Breast epithelium (tissue), 3 donors: ENCODE data around the gene KIF1A.
"Not testable (repeated sequence)": the region's sequence is repeated elsewhere in the genome, so short reads cannot be mapped to it uniquely, and the experiment has no call there.

Source experiments
- POLR2A ChIP-seq: fragments of 450-650 bp; IDR thresholded peaks from one replicate; pipeline ENCODE4 v1.6.1; 2016; ENCODE audit warnings: antibody characterized with exemption, mild to moderate bottlenecking, moderate library complexity
- POLR2AphosphoS5 ChIP-seq, 3 donors: sonication (generic); formaldehyde crosslinking; IDR thresholded peaks; one replicate each; pipeline ENCODE4 v1.6.1; 2017; ENCODE audit warnings: antibody characterized with exemption in 3 of 3

DNA sequence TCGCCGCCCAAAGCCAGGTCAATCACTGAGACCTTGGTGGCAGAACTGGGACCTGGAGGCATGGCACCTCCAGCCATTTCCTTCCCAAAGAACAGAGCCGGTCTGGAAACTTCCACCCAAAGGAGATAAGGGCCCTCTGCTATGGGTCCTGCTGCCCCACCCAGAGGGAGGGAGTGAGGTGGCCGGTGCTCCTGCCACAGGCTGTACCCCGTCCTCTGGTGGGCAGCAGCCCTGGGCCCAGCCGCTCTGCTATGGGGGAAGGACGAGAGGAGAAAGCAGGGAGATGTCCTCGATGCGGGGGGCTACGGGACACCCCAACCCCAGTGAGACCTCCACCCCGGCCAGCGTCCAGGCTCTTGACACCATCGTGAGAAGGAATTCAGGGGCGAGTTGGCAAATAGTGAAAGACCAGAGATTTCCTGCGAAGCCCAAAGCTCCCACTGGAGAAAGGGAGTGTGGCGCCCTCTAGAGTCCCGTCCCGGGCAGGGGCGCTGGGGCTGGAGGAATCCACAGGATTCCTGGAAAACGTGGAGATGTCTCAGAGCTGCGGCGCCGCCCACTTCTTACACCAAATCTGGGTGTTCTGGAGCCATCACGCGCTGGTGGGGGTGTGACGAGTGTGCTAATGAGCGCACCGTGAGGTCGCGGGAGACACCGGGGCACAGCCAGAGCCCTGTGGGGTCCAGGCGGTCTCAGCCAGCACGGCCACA, 121.0 kb downstream of the KIF1A start:
- not testable (repeated sequence) for TF ChIP-seq POLR2A; POLR2AphosphoS5 (IDR thresholded peaks at IDR 0.05)
